HG03097 (cell line): Measurements from ENCODE around the gene NIPSNAP2.
"Not testable (repeated sequence)": the region's sequence is repeated elsewhere in the genome, so short reads cannot be mapped to it uniquely, and the experiment has no call there.

ENCODE experiments used
- ATAC-seq: cut with Tn5 transposase; IDR thresholded peaks from one replicate; pipeline ENCODE4 v1.9.1; 2021; ENCODE audit not compliant: unreplicated experiment, low FRiP score

Gene NIPSNAP2

GRCh38 chr7:56045758-56046157 is 81.4 kb downstream of the NIPSNAP2 start:
- ATAC-seq: not testable (repeated sequence)

GRCh38 chr7:56046721-56047445 is 82.5 kb downstream of the NIPSNAP2 start:
- ATAC-seq: no peak

- not testable (repeated sequence) for ATAC-seq
Observed at GRCh38 chr7:56047446-56048116, 83.2 kb downstream of the NIPSNAP2 start.

- no peak for ATAC-seq
Observed at GRCh38 chr7:56048245-56048644, 83.9 kb downstream of the NIPSNAP2 start.

DNA sequence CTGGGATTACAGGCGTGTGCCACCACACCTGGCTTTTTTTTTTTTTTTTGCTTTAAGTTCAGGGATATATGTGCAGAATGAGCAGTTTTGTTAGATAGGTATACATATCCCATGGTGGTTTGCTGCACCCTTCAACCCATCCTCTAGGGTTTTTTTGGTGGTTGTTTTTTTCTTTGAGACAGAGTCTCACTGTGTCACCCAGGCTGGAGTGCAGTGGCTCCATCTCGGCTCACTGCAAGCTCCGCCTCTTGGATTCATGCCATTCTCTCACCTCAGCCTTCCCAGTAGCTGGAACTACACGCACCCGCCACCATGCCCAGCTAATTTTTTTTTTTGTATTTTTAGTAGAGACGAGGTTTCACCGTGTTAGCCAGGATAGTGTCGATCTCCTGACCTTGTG is 84.4 kb downstream of the NIPSNAP2 start:
- not testable (repeated sequence) for ATAC-seq
